ENCODE measurements around the gene GPX3.

Gene GPX3

DNA sequence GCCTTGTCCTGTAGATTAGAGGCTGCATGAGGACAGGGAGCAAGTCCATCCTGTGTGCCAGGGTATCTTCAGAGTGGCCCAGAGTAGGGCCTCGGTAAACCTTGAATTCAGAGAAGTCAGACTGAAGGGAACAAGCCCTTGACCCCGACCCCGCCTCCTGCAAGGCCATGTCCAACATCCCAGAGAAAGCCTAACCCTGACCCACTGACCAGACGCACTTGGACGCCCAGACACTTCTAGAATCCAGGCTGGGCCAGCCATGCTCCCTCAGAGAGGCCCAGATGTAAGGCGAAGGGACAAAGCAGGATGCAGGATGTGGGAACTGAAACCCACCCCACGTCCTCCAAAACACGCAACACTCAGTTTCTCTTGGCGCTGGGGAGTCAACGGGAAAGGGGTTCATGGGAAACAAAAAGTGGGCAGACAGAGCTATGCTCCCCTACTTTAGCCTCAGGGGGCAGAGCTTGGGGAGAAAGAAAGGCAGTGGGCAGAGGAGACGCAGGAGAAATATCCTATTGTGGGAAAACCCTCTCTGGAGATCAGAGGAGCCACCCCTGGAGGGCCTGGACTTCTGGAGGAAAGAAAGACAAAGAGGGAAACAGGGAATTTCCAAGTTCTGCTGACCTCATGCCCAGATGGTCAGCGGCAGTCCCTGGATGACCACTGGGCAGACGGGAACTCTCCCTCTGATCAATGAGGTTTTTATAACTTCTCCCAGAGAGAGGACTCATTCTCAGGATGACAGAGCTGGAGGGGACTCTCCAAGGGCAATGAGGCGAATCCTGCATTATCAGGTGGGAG, 47.4 kb downstream of the GPX3 start:
- Histone ChIP-seq H3K9me2 (replicated peaks; ENCODE audit: insufficient read depth, low read length) (no peaks in the 10 kb centered on the region), H3F3A (ENCODE audit: insufficient read depth, low read length) (peaks cover 7% of the 10 kb centered on the region; the same call in 1 of the 2 replicates), H3K4me1 (ENCODE audit: low read length) (peaks cover 33% of the 10 kb centered on the region), H3K4me3 (ENCODE audit: low read length) (no peak overlapping the region), H3K9me3 (replicated peaks; ENCODE audit: insufficient read depth, low read length) (no peaks in the 10 kb centered on the region), H3K27me3 (replicated peaks; ENCODE audit: insufficient read depth, low read length) (no peaks in the 10 kb centered on the region), H3K9ac (ENCODE audit: low read length) (no peak overlapping the region), H3K36me3 (replicated peaks; ENCODE audit: insufficient read depth, low read length) (no peaks in the 10 kb centered on the region; the same call in 1 of the 2 replicates), H4K20me1 (ENCODE audit: insufficient read depth, low read length) (peaks cover 12% of the 10 kb centered on the region; the same call in 1 of the 2 replicates), H3K79me2 (ENCODE audit: low read length) (peaks cover 98% of the 10 kb centered on the region), H3K4me2 (ENCODE audit: low read depth, low read length) (no peak overlapping the region), H2AFZ (ENCODE audit: low read length) (no peak overlapping the region), H3K27ac (ENCODE audit: low read length) (no peak overlapping the region)
- no peak for DNase-seq
- TF ChIP-seq EZH2phosphoT487 (IDR thresholded peaks at IDR 0.05; ENCODE audit: low read length) = no peak
- no peak for TF ChIP-seq EZH2 (optimal IDR thresholded peaks at IDR 0.05; ENCODE audit: low read depth, low read length)
- TF ChIP-seq, protein P1, sequence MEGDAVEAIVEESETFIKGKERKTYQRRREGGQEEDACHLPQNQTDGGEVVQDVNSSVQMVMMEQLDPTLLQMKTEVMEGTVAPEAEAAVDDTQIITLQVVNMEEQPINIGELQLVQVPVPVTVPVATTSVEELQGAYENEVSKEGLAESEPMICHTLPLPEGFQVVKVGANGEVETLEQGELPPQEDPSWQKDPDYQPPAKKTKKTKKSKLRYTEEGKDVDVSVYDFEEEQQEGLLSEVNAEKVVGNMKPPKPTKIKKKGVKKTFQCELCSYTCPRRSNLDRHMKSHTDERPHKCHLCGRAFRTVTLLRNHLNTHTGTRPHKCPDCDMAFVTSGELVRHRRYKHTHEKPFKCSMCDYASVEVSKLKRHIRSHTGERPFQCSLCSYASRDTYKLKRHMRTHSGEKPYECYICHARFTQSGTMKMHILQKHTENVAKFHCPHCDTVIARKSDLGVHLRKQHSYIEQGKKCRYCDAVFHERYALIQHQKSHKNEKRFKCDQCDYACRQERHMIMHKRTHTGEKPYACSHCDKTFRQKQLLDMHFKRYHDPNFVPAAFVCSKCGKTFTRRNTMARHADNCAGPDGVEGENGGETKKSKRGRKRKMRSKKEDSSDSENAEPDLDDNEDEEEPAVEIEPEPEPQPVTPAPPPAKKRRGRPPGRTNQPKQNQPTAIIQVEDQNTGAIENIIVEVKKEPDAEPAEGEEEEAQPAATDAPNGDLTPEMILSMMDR (IDR thresholded peaks at IDR 0.05; ENCODE audit: low read length) = no peak

DNA sequence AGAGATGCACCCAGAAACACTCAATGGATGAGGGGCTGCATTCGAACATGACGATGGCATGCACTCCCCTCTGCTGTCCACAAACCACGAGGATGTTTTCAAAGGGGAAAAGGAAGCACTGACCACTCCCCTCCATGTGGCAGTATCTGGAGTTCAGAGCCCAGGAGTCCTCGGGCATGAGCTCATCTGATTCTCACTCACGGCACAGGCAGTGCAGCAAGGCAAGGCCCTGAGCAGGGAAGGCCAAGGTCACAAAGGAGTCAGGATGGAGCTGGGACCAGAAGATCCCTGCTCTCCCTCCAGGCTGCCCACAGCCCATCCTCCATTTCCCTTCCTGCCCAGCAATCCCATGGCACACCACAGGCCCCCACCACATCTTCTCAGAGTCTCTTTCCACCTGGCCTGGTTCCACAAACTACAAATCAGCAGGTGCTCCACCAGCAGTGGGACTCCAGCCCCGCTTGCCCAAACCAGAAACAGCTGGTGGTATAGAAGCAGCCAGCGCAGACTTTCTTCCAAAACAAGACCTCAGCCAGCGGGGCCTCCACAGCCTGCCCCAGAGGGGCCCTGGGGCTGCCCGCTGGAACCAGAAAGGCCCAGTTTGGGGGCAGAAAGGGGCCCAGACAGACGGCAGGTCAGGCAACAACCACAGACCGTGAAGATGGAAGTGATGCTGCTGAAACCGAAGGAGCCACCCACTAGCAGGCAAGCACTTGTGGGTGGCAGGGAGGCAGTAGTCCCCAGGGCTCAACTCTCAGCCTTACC, 48.2 kb downstream of the GPX3 start:
- no peaks in the 10 kb centered on the region; the same call in 1 of the 2 replicates for H3K36me3 ChIP-seq (replicated peaks; ENCODE audit: insufficient read depth, low read length)
- no peak overlapping the region for H3K27ac ChIP-seq (ENCODE audit: low read length)
- peaks cover 100% of the 10 kb centered on the region for H3K79me2 ChIP-seq (ENCODE audit: low read length)
- no peak for TF ChIP-seq EZH2phosphoT487 (IDR thresholded peaks at IDR 0.05; ENCODE audit: low read length)
- no peak for TF ChIP-seq EZH2 (optimal IDR thresholded peaks at IDR 0.05; ENCODE audit: low read depth, low read length)
- TF ChIP-seq, protein P1 (IDR thresholded peaks at IDR 0.05; ENCODE audit: low read length) = no peak
- no peaks in the 10 kb centered on the region for H3K9me3 ChIP-seq (replicated peaks; ENCODE audit: insufficient read depth, low read length)
- H3K9me2 ChIP-seq (replicated peaks; ENCODE audit: insufficient read depth, low read length) = no peaks in the 10 kb centered on the region
- peaks cover 7% of the 10 kb centered on the region; the same call in 1 of the 2 replicates for H3F3A ChIP-seq (ENCODE audit: insufficient read depth, low read length)
- no peaks in the 10 kb centered on the region for H3K27me3 ChIP-seq (replicated peaks; ENCODE audit: insufficient read depth, low read length)
- H4K20me1 ChIP-seq (ENCODE audit: insufficient read depth, low read length) = peaks cover 16% of the 10 kb centered on the region; the same call in 1 of the 2 replicates
- peaks cover 27% of the 10 kb centered on the region for H3K4me1 ChIP-seq (ENCODE audit: low read length)
- no peak overlapping the region for H3K4me3 ChIP-seq (ENCODE audit: low read length)
- H3K4me2 ChIP-seq (ENCODE audit: low read depth, low read length) = no peak overlapping the region
- no peak overlapping the region for H3K9ac ChIP-seq (ENCODE audit: low read length)
- no peak overlapping the region for H2AFZ ChIP-seq (ENCODE audit: low read length)
- no peak for DNase-seq

DNA sequence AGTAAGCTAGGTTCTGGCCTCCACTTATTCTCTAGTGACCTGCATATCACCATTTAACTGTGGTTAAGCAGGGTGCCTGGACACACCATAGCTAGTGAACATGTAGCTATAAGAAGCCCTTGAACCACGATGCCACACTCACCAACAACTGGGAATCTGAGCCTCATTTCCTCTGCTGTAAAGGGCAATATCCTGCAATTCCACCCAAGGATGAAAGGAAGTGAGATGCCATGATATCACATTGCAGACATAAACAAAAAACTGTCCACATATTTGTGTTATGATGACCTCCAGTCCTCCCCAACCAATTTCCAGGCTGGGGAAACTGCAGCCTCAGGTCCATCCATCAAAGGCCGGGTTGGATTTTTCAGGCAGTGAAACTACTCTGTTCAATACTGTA, 50.1 kb downstream of the GPX3 start:
- Histone ChIP-seq H3K4me1 (ENCODE audit: low read length) (peaks cover 19% of the 10 kb centered on the region), H3K4me3 (ENCODE audit: low read length) (no peak overlapping the region), H3K4me2 (ENCODE audit: low read depth, low read length) (no peak overlapping the region), H3K27ac (ENCODE audit: low read length) (no peak overlapping the region), H2AFZ (ENCODE audit: low read length) (no peak overlapping the region), H3K27me3 (replicated peaks; ENCODE audit: insufficient read depth, low read length) (no peaks in the 10 kb centered on the region), H3F3A (ENCODE audit: insufficient read depth, low read length) (peaks cover 7% of the 10 kb centered on the region; the same call in 1 of the 2 replicates), H3K9me2 (replicated peaks; ENCODE audit: insufficient read depth, low read length) (no peaks in the 10 kb centered on the region), H3K9me3 (replicated peaks; ENCODE audit: insufficient read depth, low read length) (no peaks in the 10 kb centered on the region), H3K79me2 (ENCODE audit: low read length) (peaks cover 100% of the 10 kb centered on the region), H3K9ac (ENCODE audit: low read length) (no peak overlapping the region), H4K20me1 (ENCODE audit: insufficient read depth, low read length) (peaks cover 16% of the 10 kb centered on the region; the same call in 1 of the 2 replicates), H3K36me3 (replicated peaks; ENCODE audit: insufficient read depth, low read length) (no peaks in the 10 kb centered on the region; the same call in 1 of the 2 replicates)
- TF ChIP-seq EZH2phosphoT487 (IDR thresholded peaks at IDR 0.05; ENCODE audit: low read length) (no peak), EZH2 (optimal IDR thresholded peaks at IDR 0.05; ENCODE audit: low read depth, low read length) (no peak)
- TF ChIP-seq, protein P1 (IDR thresholded peaks at IDR 0.05; ENCODE audit: low read length) = no peak
- no peak for DNase-seq
